GM12878 (cell line): ENCODE data around the gene ARL15. TPM values are rescaled to one million over a fixed set of nuclear protein-coding genes. Genes with fewer than 3 reads are reported as not detected.

Source experiments
- ATAC-seq: fragments of 200-7000 bp; cut with Tn5 transposase; 3 replicates; pipeline ENCODE4 v1.9.1; 2020; ENCODE audit warnings: mild to moderate bottlenecking, moderate library complexity
- BruUV-seq: library from RNA; stranded (reverse); fragments of 400-500 nt; replicated peaks from 2 replicates; lab custom pipeline; 2021; lab: Mats Ljungman, UMichigan
- CTCF ChIA-PET: fragments of 300-600 bp; sonication (Branson Sonifier 250); formaldehyde crosslinking; extraction: SDS; loops from one replicate; lab custom pipeline; 2021; ENCODE audit warnings: inconsistent platforms; lab: Yijun Ruan, JAX
- POLR2A ChIA-PET: fragments of 350-600 bp; formaldehyde crosslinking; extraction: SDS; loops from one replicate; lab custom pipeline; 2021; ENCODE audit warnings: inconsistent platforms; lab: Charles Lee
- RAD21 ChIA-PET: fragments of 300-600 bp; sonication (Branson Sonifier 250); formaldehyde crosslinking; loops from one replicate; lab custom pipeline; 2023; ENCODE audit warnings: antibody characterized with exemption; ENCODE audit not compliant: unreplicated experiment; lab: Charles Lee
- SMC1A ChIA-PET: fragments of 300-600 bp; sonication (Branson Sonifier 250); formaldehyde crosslinking; loops from one replicate; lab custom pipeline; 2023; ENCODE audit not compliant: unreplicated experiment, uncharacterized antibody; lab: Charles Lee
- DNase-seq: peaks from one replicate; pipeline ENCODE4 v3.0.0-alpha.2; 2011; ENCODE audit warnings: low read depth, low spot score
- FAIRE-seq: peaks from 3 replicates; lab custom pipeline; 2011; peaks lifted over from hg19 to GRCh38; lab: Jason Lieb, UNC
- H2AFZ ChIP-seq: 2 replicates; pipeline ENCODE4 v1.6.0; 2011; ENCODE audit warnings: low read depth, low read length, control low read depth; ENCODE audit not compliant: control insufficient read depth
- H3K27ac ChIP-seq: 2 replicates; pipeline ENCODE4 v1.5.1; 2011; ENCODE audit warnings: control low read depth; ENCODE audit not compliant: control insufficient read depth, insufficient read depth
- H3K27me3 ChIP-seq, 2 experiments: replicated peaks in 1 of 2; 2 replicates each; pipeline versions ENCODE4 v1.6.0 to v1.6.1; 2011; ENCODE audit warnings: low read length in 1 of 2; ENCODE audit not compliant: control insufficient read depth in 2 of 2, insufficient read depth in 2 of 2
- H3K36me3 ChIP-seq, 2 experiments: 2 replicates each; pipeline ENCODE4 v1.5.1; 2011; ENCODE audit warnings: low read length in 1 of 2; ENCODE audit not compliant: control insufficient read depth in 2 of 2, insufficient read depth in 2 of 2
- H3K4me1 ChIP-seq: 2 replicates; pipeline ENCODE4 v1.6.1; 2011; ENCODE audit warnings: mild to moderate bottlenecking, low read length, moderate library complexity, mixed read lengths; ENCODE audit not compliant: control insufficient read depth, insufficient read depth
- H3K4me2 ChIP-seq: 2 replicates; pipeline ENCODE4 v1.6.0; 2011; ENCODE audit warnings: control low read depth; ENCODE audit not compliant: control insufficient read depth, insufficient read depth
- H3K4me3 ChIP-seq: fragments of 200-600 bp; sonication (generic); 2 replicates; pipeline ENCODE4 v1.5.1; 2016
- H3K79me2 ChIP-seq: 2 replicates; pipeline ENCODE4 v1.6.0; 2011; ENCODE audit warnings: low read length; ENCODE audit not compliant: control insufficient read depth, insufficient read depth
- H3K9ac ChIP-seq: 2 replicates; pipeline ENCODE4 v1.8.0; 2011; ENCODE audit warnings: low read length, control low read depth, mixed read lengths; ENCODE audit not compliant: control insufficient read depth, insufficient read depth
- H3K9me3 ChIP-seq: replicated peaks from 3 replicates; pipeline ENCODE4 v1.5.1; 2011; ENCODE audit warnings: mild to moderate bottlenecking, low read length; ENCODE audit not compliant: control insufficient read depth, insufficient read depth
- H4K20me1 ChIP-seq: 2 replicates; pipeline ENCODE4 v1.6.0; 2011; ENCODE audit not compliant: control insufficient read depth, insufficient read depth
- BHLHE40 ChIP-seq, 2 experiments: fragments of 450-650 bp in 1 of 2; IDR thresholded peaks; 2 replicates each; pipeline ENCODE4 v1.6.1; 2011 to 2017; ENCODE audit warnings: low read depth in 2 of 2, borderline replicate concordance in 1 of 2, improper control_type of control experiment in 1 of 2, low read length in 1 of 2, mild to moderate bottlenecking in 1 of 2
- EGR1 ChIP-seq, 2 experiments: IDR thresholded peaks; 1 replicate in 1 of 2; 2 replicates in 1 of 2; pipeline ENCODE4 v1.6.1; 2011 to 2012; ENCODE audit warnings: low read depth in 2 of 2, low read length in 2 of 2, borderline replicate concordance in 1 of 2, mild to moderate bottlenecking in 1 of 2, moderate library complexity in 1 of 2
- POLR2AphosphoS2 ChIP-seq: IDR thresholded peaks from 2 replicates; pipeline ENCODE4 v1.6.1; 2011; ENCODE audit warnings: low read depth, mild to moderate bottlenecking, low read length, improper control_type of control experiment, moderate library complexity
- WGBS: methylation state at CpG from one replicate; pipeline ENCODE4 v1.1.6; 2016; ENCODE audit warnings: low lambda C conversion rate; ENCODE audit not compliant: insufficient replicate concordance, insufficient coverage; ENCODE audit errors: missing lambda C conversion rate; 5-methylcytosine and 5-hydroxymethylcytosine counted together
- in situ Hi-C: fragments of 300-500 bp; cut with MboI; formaldehyde crosslinking; loops from 9 replicates; pipeline ENCODE4 v1.14.3; 2018; ENCODE audit warnings: mixed read lengths
- intact Hi-C: fragments of 100-400 bp; cut with micrococcal nuclease; formaldehyde crosslinking; loops from one replicate; pipeline ENCODE4 v1.14.2; 2022; ENCODE audit not compliant: unreplicated experiment
- polyA plus RNA-seq, 11 experiments: library from polyadenylated mRNA; depleted of rRNA in 4 of 11; unstranded in 6 of 11; stranded (reverse) in 5 of 11; fragments of >200 nt; fragmentation: Nextera tagmentation in 4 of 11; fragmentation: Illumina TruSeq in 1 of 11; extraction: Ambion mirVana in 4 of 11; extraction: Trizol in 1 of 11; gene quantifications; 1 replicate in 1 of 11; 2 replicates in 10 of 11; pipeline versions ENCODE4 v1.2.1 to v1.2.3, GENCODE V29; 2011 to 2016; ENCODE audit warnings: inconsistent platforms in 2 of 11, missing spikeins in 2 of 11, low read depth in 1 of 11
- total RNA-seq, 4 experiments: library from RNA; depleted of rRNA in 3 of 4; stranded (reverse); fragments of >200 nt in 3 of 4; fragmentation: Illumina TruSeq in 1 of 4; extraction: Trizol in 1 of 4; gene quantifications; 2 replicates each; pipeline versions ENCODE4 v1.2.1 to v1.2.3, GENCODE V29; 2013 to 2021

The ARL15 gene
- total and polyA plus RNA-seq, 10 of the 15 experiments (the other 5 are each of a cell fraction or from before 2014, with no cell fraction given), result 3.6 to 11.0 (median 7.7) TPM

DNA sequence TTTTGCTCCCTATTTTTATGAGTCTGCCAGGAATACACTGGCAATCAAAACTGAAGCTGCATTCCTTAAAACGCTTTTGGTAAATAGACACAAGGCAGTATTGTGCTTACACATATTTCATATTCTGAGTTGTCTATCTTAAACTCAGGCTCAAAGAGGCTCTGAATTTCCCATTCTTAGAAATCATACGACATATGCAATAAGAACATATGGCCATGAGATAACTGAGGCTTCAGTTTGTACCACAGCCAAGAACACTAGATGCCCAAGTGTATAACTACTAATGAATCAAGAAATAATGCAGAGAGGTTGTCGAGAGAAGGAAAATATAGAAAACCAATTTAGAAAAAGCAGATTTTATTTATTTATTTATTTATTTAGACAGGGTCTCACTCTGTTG is 392.5 kb downstream of the ARL15 start:
- Histone ChIP-seq H3K9me3 (no peaks in the 10 kb centered on the region), H3K4me2 (no peak overlapping the region)
- ATAC-seq (no peak), DNase-seq (no peak)
- POLR2A ChIA-PET, result no interaction called here
- TF ChIP-seq BHLHE40 (IDR thresholded peaks at IDR 0.05; ENCODE audit: borderline replicate concordance in 1 of 2, low read depth in 2 of 2, low read length in 1 of 2), result no peak
- TF ChIP-seq, all 136 proteins: peak for 0
- Histone ChIP-seq H3K27me3 (no peaks in the 10 kb centered on the region), H2AFZ (no peak overlapping the region), H3K4me3 (no peak overlapping the region), H3K27ac (no peak overlapping the region), H3K79me2 (no peaks in the 10 kb centered on the region), H4K20me1 (no peaks in the 10 kb centered on the region), H3K36me3 (no peaks in the 10 kb centered on the region), H3K9ac (no peak overlapping the region), H3K4me1 (no peaks in the 10 kb centered on the region)
- in situ Hi-C loops (no loop called here), intact Hi-C loops (no loop called here)
- RAD21 ChIA-PET, result no interaction called here
- SMC1A ChIA-PET, result no interaction called here
- FAIRE-seq, result no peak
- no TSS peak for BruUV-seq
- WGBS, result 57% methylated on average over 3 of the region's 3 CpGs
- CTCF ChIA-PET, result interaction anchor here (0.5 kb wide), 1 partner anchor 144 kb away, joined by 3 read pairs; no protein-coding TSS in a partner anchor

DNA sequence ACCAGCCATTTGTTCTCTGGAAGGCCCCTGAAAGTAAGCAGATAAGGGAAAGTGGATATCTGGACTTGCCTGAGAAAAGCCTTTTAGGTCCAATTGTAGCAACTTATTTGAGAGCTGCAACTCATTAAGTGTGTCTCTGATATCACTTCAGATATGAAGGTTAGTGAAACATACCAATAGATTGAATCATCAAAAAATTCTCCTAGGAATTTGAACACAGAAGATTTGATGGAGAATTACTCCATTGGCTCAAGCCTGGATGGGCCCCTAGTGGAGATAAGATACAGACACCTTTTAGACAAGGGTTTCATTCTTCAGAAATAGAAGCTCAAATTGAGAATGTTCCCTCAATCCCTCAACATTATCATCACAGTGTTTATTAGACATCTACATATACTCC is 393.3 kb downstream of the ARL15 start:
- intact Hi-C loops, result no loop called here
- no peaks in the 10 kb centered on the region for H3K27me3 ChIP-seq
- no TSS peak for BruUV-seq
- no peaks in the 10 kb centered on the region for H4K20me1 ChIP-seq
- no peak overlapping the region for H3K4me3 ChIP-seq
- ChIA-PET CTCF (no interaction called here), POLR2A (no interaction called here), RAD21 (no interaction called here), SMC1A (interaction anchor here (0.8 kb wide), 1 partner anchor 15 kb away, joined by 3 read pairs; no protein-coding TSS in a partner anchor)
- ATAC-seq, result no peak
- H3K36me3 ChIP-seq, result no peaks in the 10 kb centered on the region
- no peaks in the 10 kb centered on the region for H3K79me2 ChIP-seq
- H3K4me1 ChIP-seq, result no peaks in the 10 kb centered on the region
- H3K4me2 ChIP-seq, result no peak overlapping the region
- H3K9ac ChIP-seq, result no peak overlapping the region
- H3K9me3 ChIP-seq, result no peaks in the 10 kb centered on the region
- DNase-seq, result no peak
- no peak overlapping the region for H3K27ac ChIP-seq
- TF ChIP-seq EGR1 (IDR thresholded peaks at IDR 0.05; ENCODE audit: borderline replicate concordance in 1 of 2, low read depth in 2 of 2, low read length in 2 of 2), result no peak
- no peak for TF ChIP-seq POLR2AphosphoS2
- in situ Hi-C loops, result no loop called here
- no peak for FAIRE-seq
- no peak overlapping the region for H2AFZ ChIP-seq
